ENCODE data around the gene EGR1. TPM values are rescaled to one million over a fixed set of nuclear protein-coding genes. Genes with fewer than 3 reads are reported as not detected.

Gene EGR1
- total RNA-seq, 1 experiment from 2014 or later: 83.3 TPM

DNA sequence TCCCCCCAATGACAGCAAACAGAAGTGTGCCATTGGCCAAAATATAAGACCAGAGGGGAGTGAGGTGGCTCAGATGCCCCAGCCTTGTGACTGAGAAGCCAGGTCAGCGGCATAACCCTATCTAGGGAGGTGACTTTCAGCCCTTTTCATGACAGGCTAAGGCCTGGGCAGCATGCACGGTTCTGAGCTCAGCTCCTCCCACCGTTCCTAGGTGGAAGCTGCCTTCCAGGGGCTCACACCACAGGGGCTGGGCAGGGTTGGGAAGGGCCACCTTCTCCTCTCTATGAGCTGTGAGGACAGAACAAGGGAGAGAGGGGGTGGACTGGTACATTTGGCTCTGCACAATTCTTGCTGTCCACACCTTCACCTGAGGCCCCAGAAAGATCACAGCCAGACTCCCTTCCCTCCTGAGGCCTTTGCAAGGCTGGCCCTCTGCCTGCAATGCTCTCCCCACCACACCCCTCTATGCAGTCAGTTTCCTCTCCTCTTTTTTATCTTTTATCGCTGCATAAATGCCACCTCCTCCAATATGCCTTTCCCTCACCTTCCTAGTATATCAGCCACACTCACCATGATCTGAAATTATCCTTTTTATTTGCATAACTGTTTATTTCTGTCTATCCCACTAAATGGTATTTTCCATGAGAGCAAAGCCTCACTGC lies 5.1 kb upstream of the EGR1 start:
- no peaks in the 10 kb centered on the region for H3K27me3 ChIP-seq (ENCODE audit: insufficient read depth, low read length)
- H3K9ac ChIP-seq (ENCODE audit: extremely low read depth, insufficient read length, low read length): no peak overlapping the region
- WGBS (ENCODE audit: extremely low coverage, insufficient read length, low lambda C conversion rate): no CpG with 5 or more reads among the region's 4 CpGs
- H2AK5ac ChIP-seq (ENCODE audit: insufficient read length, low read length): no peak overlapping the region
- DNase-seq: no peak
- no peaks in the 10 kb centered on the region for H3K9me3 ChIP-seq (ENCODE audit: control insufficient read depth, low read depth, low read length)
- H3K79me2 ChIP-seq (ENCODE audit: insufficient read depth, low read length): no peaks in the 10 kb centered on the region
- H3K4me1 Mint-ChIP-seq: peaks cover 26 to 31% of the 10 kb centered on the region in 2 experiments
- H3K4me1 ChIP-seq (ENCODE audit: insufficient read depth, low read length): no peaks in the 10 kb centered on the region; the same call in 1 of the 2 replicates
- no peak overlapping the region for H2BK5ac ChIP-seq (ENCODE audit: insufficient read length, low read length)
- H3K56ac ChIP-seq (ENCODE audit: insufficient read length, low read depth, low read length): no peak overlapping the region
- H3K23ac ChIP-seq (ENCODE audit: insufficient read length, low read depth, low read length): no peak overlapping the region
- H4K91ac ChIP-seq (ENCODE audit: insufficient read length, low read depth, low read length): no peak overlapping the region
- H3K4ac ChIP-seq (ENCODE audit: low read depth, low read length): no peak overlapping the region
- H3K18ac ChIP-seq (ENCODE audit: insufficient read length, low read depth, low read length): no peak overlapping the region
- H2AFZ ChIP-seq (ENCODE audit: low read length): no peak overlapping the region
- no peak overlapping the region for H2BK120ac ChIP-seq (ENCODE audit: low read depth, low read length, poor library complexity, severe bottlenecking)
- H3K4me2 ChIP-seq (ENCODE audit: insufficient read depth, insufficient read length, low read length): no peak overlapping the region
- no peak overlapping the region for H3K27ac Mint-ChIP-seq
- H3K27ac ChIP-seq (ENCODE audit: insufficient read length, low read depth, low read length): no peak overlapping the region
- no peaks in the 10 kb centered on the region; a peak in 1 of 5 replicates for H3K9me3 Mint-ChIP-seq
- no peak overlapping the region for H3K4me3 Mint-ChIP-seq
- no peak overlapping the region for H2BK12ac ChIP-seq (ENCODE audit: insufficient read length, low read depth, low read length)
- no peak overlapping the region for H2BK15ac ChIP-seq (ENCODE audit: low read depth, low read length)
- H2BK20ac ChIP-seq (ENCODE audit: low read depth, low read length, poor library complexity, severe bottlenecking): no peak overlapping the region
- H3K27me3 Mint-ChIP-seq (ENCODE audit: low read depth): no peaks in the 10 kb centered on the region
- H3K23me2 ChIP-seq (ENCODE audit: insufficient read length, low read depth, low read length, poor library complexity, severe bottlenecking): peaks cover 10% of the 10 kb centered on the region
- no peaks in the 10 kb centered on the region for H4K20me1 ChIP-seq (ENCODE audit: control insufficient read depth, insufficient read depth, insufficient read length)
- no peak overlapping the region for H4K8ac ChIP-seq (replicated peaks; ENCODE audit: insufficient read length, low read depth, low read length)
- TF ChIP-seq, protein P1, sequence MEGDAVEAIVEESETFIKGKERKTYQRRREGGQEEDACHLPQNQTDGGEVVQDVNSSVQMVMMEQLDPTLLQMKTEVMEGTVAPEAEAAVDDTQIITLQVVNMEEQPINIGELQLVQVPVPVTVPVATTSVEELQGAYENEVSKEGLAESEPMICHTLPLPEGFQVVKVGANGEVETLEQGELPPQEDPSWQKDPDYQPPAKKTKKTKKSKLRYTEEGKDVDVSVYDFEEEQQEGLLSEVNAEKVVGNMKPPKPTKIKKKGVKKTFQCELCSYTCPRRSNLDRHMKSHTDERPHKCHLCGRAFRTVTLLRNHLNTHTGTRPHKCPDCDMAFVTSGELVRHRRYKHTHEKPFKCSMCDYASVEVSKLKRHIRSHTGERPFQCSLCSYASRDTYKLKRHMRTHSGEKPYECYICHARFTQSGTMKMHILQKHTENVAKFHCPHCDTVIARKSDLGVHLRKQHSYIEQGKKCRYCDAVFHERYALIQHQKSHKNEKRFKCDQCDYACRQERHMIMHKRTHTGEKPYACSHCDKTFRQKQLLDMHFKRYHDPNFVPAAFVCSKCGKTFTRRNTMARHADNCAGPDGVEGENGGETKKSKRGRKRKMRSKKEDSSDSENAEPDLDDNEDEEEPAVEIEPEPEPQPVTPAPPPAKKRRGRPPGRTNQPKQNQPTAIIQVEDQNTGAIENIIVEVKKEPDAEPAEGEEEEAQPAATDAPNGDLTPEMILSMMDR (conservative IDR thresholded peaks at IDR 0.05): no peak
- no peak overlapping the region for H3K14ac ChIP-seq (ENCODE audit: insufficient read depth, low read length)
- no peak overlapping the region for H4K5ac ChIP-seq (ENCODE audit: insufficient read length, low read depth, low read length)
- H3T11ph ChIP-seq (ENCODE audit: low read length): no peak overlapping the region
- H3K79me1 ChIP-seq (ENCODE audit: insufficient read depth, low read depth, low read length, poor library complexity, severe bottlenecking): no peaks in the 10 kb centered on the region
- H3K36me3 Mint-ChIP-seq (ENCODE audit: insufficient read depth in 1 of 3, low read depth in 3 of 3): no peaks in the 10 kb centered on the region
